Vagina (tissue), 2 donors: ENCODE results near the gene SLC35A3.

Experiments
- CTCF ChIP-seq, 3 experiments: fragments of 450-650 bp in 2 of 3; fragments of 200-600 bp in 1 of 3; sonication (generic) in 1 of 3; IDR thresholded peaks; one replicate each; pipeline ENCODE4 v1.5.1; 2017 to 2019; ENCODE audit warnings: antibody characterized with exemption in 3 of 3, mild to moderate bottlenecking in 2 of 3, moderate library complexity in 2 of 3
- POLR2A ChIP-seq, 2 donors: fragments of 450-650 bp; IDR thresholded peaks; one replicate each; pipeline ENCODE4 v1.6.1; 2017; ENCODE audit warnings: antibody characterized with exemption in 2 of 2, mild to moderate bottlenecking in 2 of 2, moderate library complexity in 2 of 2
- POLR2AphosphoS5 ChIP-seq, 2 donors: sonication (generic); formaldehyde crosslinking; IDR thresholded peaks; one replicate each; pipeline ENCODE4 v1.9.0; 2017; ENCODE audit warnings: antibody characterized with exemption in 2 of 2, mild to moderate bottlenecking in 2 of 2, low read depth in 1 of 2; ENCODE audit not compliant: insufficient read depth in 1 of 2

DNA sequence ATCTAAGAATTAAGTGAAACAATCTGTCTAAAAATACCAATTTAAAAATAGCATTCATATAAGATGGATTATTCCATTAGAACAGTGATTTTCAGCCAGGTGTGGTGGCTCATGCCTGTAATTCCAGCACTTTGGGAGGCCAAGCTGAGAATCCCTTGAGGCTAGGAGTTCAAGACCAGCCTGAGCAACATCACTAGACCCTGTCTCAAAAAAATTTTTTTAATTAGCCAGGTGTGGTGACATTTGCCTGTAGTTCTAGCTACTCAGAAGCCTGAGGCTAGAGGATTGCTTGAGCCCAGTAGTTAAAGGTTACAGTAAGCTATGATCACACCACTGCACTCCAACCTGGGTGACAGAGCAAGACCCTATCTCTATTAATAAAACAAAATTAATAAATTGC, 35.0 kb upstream of the SLC35A3 start:
- TF ChIP-seq CTCF (IDR thresholded peaks at IDR 0.05) (no peak), POLR2AphosphoS5 (IDR thresholded peaks at IDR 0.05; ENCODE audit: insufficient read depth in 1 of 2, low read depth in 1 of 2) (no peak), POLR2A (IDR thresholded peaks at IDR 0.05) (no peak)
